ENCODE results near the gene CLCNKA. TPM values are rescaled to one million over a fixed set of nuclear protein-coding genes. Genes with fewer than 3 reads are reported as not detected.
"Not testable (repeated sequence)": the region's sequence is repeated elsewhere in the genome, so short reads cannot be mapped to it uniquely, and the experiment has no call there.

Gene CLCNKA
- polyA plus RNA-seq, 1 donor (not counting 4 experiments of a cell fraction or from before 2014, with no cell fraction given), result not detected

DNA sequence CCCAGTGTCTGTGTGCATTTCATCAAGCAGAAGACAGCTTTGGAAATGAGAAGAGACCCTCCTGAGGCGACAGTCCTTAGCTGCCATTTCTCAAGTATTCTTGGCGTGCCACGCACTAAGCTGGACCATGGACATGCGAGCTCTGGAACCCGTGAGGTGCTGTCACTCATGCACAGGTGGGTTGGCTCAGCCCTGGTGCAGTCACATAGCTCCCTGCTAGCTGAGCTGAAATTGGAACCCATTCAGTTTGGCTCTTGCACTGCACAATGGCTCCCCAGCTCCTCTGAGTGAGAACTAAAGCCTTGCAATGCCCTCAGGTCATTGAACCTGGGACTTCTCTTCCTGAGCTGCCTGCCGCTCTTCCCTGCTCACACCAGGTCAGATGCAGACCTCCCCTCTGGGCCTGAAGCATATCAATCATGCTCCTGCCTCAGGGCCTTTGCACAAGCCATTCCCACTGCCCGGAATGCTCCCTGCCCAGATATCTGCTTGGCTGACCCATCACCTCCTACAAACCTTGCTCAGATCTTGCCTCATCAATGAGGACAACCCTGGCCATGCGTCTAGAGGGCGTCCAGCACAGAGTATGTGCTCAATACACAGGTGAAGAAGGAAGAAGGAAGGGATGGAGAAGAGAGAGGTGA lies 24.1 kb upstream of the CLCNKA start:
- no peak overlapping the region for H3K4me2 ChIP-seq (ENCODE audit: control insufficient read depth, extremely low read depth, insufficient read depth, low read depth, low read length)
- no peak overlapping the region for H3K4me3 ChIP-seq (ENCODE audit: control insufficient read depth in 2 of 3, extremely low read depth in 1 of 3, insufficient read depth in 2 of 3, low read depth in 1 of 3, low read length in 3 of 3)
- FAIRE-seq (no peak), DNase-seq (ENCODE audit: low read depth, low spot score) (no peak)
- H3K79me2 ChIP-seq (ENCODE audit: control insufficient read depth, insufficient read depth, low read length), result no peaks in the 10 kb centered on the region
- H3K27ac ChIP-seq (ENCODE audit: control insufficient read depth, insufficient read depth, low read length), result no peak overlapping the region
- no peaks in the 10 kb centered on the region for H3K27me3 ChIP-seq (ENCODE audit: control insufficient read depth, extremely low read depth, insufficient read depth, low read length)
- no peaks in the 10 kb centered on the region for H4K20me1 ChIP-seq (ENCODE audit: control insufficient read depth, extremely low read depth, insufficient read depth, low read length)
- no peak overlapping the region for H3K9ac ChIP-seq (ENCODE audit: control insufficient read depth, extremely low read depth, insufficient read depth, low read length)
- dilution Hi-C loops (cut with MboI; ENCODE audit: extremely low pct_ligation_motif_present, low sequenced_read_pairs), result no loop called here
- H3K9me3 ChIP-seq (ENCODE audit: control insufficient read depth, low read depth, low read length), result no peaks in the 10 kb centered on the region
- H3K36me3 ChIP-seq (ENCODE audit: control insufficient read depth in 2 of 2, extremely low read depth in 1 of 2, insufficient read depth in 2 of 2, low read length in 2 of 2), result no peaks in the 10 kb centered on the region
- TF ChIP-seq CTCF (optimal IDR thresholded peaks at IDR 0.05 in 1 of 3, IDR thresholded peaks at IDR 0.05 in 1 of 3, conservative IDR thresholded peaks at IDR 0.05 in 1 of 3; ENCODE audit: extremely low read depth in 1 of 3, insufficient read depth in 2 of 3, low read length in 3 of 3) (no peak), EZH2 (IDR thresholded peaks at IDR 0.05; ENCODE audit: low read length) (no peak)
- H3K4me1 ChIP-seq (ENCODE audit: control insufficient read depth, extremely low read depth, insufficient read depth, low read length), result no peaks in the 10 kb centered on the region
- no peaks in the 10 kb centered on the region for H3K9me1 ChIP-seq (ENCODE audit: control insufficient read depth, extremely low read depth, insufficient read depth, low read length)
- H2AFZ ChIP-seq (ENCODE audit: control insufficient read depth, low read length), result no peak overlapping the region

DNA sequence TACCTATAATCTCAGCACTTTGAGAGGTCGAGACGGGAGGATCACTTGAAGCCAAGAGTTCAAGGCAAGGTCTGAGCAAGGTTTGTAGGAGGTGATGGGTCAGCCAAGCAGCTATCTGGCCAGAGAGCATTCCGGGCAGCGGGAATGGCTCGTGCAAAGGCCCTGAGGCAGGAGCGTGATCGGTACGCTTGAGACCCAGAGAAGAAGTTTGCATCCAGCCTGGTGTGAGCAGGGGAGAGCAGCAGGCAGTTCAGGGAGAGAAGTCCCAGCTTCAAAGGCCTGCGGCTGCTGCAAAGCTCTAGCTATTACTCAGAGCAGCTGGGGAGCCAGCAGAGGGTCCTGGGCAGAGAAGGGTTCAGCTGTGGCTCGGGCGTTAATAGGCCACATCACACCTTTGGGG lies 22.9 kb upstream of the CLCNKA start:
- Histone ChIP-seq H3K36me3 (ENCODE audit: control insufficient read depth in 2 of 2, extremely low read depth in 1 of 2, insufficient read depth in 2 of 2, low read length in 2 of 2) (no peaks in the 10 kb centered on the region), H3K27me3 (ENCODE audit: control insufficient read depth, extremely low read depth, insufficient read depth, low read length) (no peaks in the 10 kb centered on the region), H3K9me1 (ENCODE audit: control insufficient read depth, extremely low read depth, insufficient read depth, low read length) (no peaks in the 10 kb centered on the region), H4K20me1 (ENCODE audit: control insufficient read depth, extremely low read depth, insufficient read depth, low read length) (no peaks in the 10 kb centered on the region), H3K4me1 (ENCODE audit: control insufficient read depth, extremely low read depth, insufficient read depth, low read length) (no peaks in the 10 kb centered on the region), H3K9me3 (ENCODE audit: control insufficient read depth, low read depth, low read length) (no peaks in the 10 kb centered on the region), H3K4me3 (ENCODE audit: control insufficient read depth in 2 of 3, extremely low read depth in 1 of 3, insufficient read depth in 2 of 3, low read depth in 1 of 3, low read length in 3 of 3) (no peak overlapping the region), H3K27ac (ENCODE audit: control insufficient read depth, insufficient read depth, low read length) (no peak overlapping the region), H3K9ac (ENCODE audit: control insufficient read depth, extremely low read depth, insufficient read depth, low read length) (no peak overlapping the region), H3K4me2 (ENCODE audit: control insufficient read depth, extremely low read depth, insufficient read depth, low read depth, low read length) (no peak overlapping the region), H3K79me2 (ENCODE audit: control insufficient read depth, insufficient read depth, low read length) (no peaks in the 10 kb centered on the region), H2AFZ (ENCODE audit: control insufficient read depth, low read length) (no peak overlapping the region)
- TF ChIP-seq EZH2 (IDR thresholded peaks at IDR 0.05; ENCODE audit: low read length) (no peak), CTCF (optimal IDR thresholded peaks at IDR 0.05 in 1 of 3, IDR thresholded peaks at IDR 0.05 in 1 of 3, conservative IDR thresholded peaks at IDR 0.05 in 1 of 3; ENCODE audit: extremely low read depth in 1 of 3, insufficient read depth in 2 of 3, low read length in 3 of 3) (no peak)
- DNase-seq (ENCODE audit: low read depth, low spot score), result no peak
- no peak for FAIRE-seq
- dilution Hi-C loops (cut with MboI; ENCODE audit: extremely low pct_ligation_motif_present, low sequenced_read_pairs), result no loop called here

DNA sequence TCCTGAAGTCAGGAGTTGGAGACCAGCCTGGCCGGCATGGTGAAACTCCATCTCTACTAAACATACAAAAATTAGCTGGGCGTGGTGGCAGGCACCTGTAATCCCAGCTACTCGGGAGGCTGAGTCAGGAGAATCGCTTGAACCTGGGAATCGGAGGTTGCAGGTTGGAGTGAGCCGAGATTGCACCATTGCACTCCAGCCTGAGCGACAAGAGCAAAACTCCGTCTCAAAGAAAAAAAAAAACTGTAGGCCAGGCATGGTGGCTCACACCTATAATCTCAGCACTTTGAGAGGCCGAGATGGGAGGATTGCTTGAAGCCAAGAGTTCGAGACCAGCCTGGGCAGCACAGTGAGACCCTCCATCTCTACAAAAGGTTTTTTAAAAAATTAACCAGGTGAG lies 20.6 kb upstream of the CLCNKA start:
- H3K4me1 ChIP-seq (ENCODE audit: control insufficient read depth, extremely low read depth, insufficient read depth, low read length); H3K4me2 ChIP-seq (ENCODE audit: control insufficient read depth, extremely low read depth, insufficient read depth, low read depth, low read length); FAIRE-seq; H3K9me3 ChIP-seq (ENCODE audit: control insufficient read depth, low read depth, low read length); H3K27me3 ChIP-seq (ENCODE audit: control insufficient read depth, extremely low read depth, insufficient read depth, low read length); H3K27ac ChIP-seq (ENCODE audit: control insufficient read depth, insufficient read depth, low read length); H3K9me1 ChIP-seq (ENCODE audit: control insufficient read depth, extremely low read depth, insufficient read depth, low read length); dilution Hi-C loops (cut with MboI; ENCODE audit: extremely low pct_ligation_motif_present, low sequenced_read_pairs); H2AFZ ChIP-seq (ENCODE audit: control insufficient read depth, low read length); H3K9ac ChIP-seq (ENCODE audit: control insufficient read depth, extremely low read depth, insufficient read depth, low read length); H3K36me3 ChIP-seq (ENCODE audit: control insufficient read depth in 2 of 2, extremely low read depth in 1 of 2, insufficient read depth in 2 of 2, low read length in 2 of 2); DNase-seq (ENCODE audit: low read depth, low spot score); H3K79me2 ChIP-seq (ENCODE audit: control insufficient read depth, insufficient read depth, low read length); H4K20me1 ChIP-seq (ENCODE audit: control insufficient read depth, extremely low read depth, insufficient read depth, low read length); H3K4me3 ChIP-seq (ENCODE audit: control insufficient read depth in 2 of 3, extremely low read depth in 1 of 3, insufficient read depth in 2 of 3, low read depth in 1 of 3, low read length in 3 of 3): not testable (repeated sequence)
